ENCODE results near the gene ZMIZ2.

DNA sequence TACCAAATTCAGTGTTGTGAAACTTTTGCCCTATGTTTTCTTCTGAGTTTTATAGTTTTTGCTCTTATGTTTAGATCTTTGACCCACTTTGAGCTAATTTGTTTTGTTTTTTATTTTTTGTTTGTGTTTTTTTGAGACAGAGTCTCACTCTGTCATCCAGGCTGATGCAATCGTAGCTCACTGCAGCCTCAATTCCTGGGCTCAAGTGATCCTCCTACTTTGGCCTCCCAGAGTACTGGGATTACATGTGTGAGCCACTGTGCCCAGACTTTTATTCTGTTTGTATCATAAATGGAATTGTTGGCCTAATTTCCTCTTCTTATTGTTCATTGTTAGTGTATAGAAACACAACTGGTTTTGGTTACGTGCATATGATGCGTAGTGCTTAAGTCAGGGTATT, 43.2 kb upstream of the ZMIZ2 start:
- TF ChIP-seq CTCF (IDR thresholded peaks at IDR 0.05 in 2 of 3, conservative IDR thresholded peaks at IDR 0.05 in 1 of 3; ENCODE audit: borderline replicate concordance in 1 of 3, insufficient read depth in 1 of 3, low read depth in 2 of 3, low read length in 2 of 3) (no peak), EZH2 (IDR thresholded peaks at IDR 0.05) (no peak), POLR2AphosphoS5 (IDR thresholded peaks at IDR 0.05; ENCODE audit: low read depth, low read length) (no peak), YY1 (IDR thresholded peaks at IDR 0.05; ENCODE audit: extremely low read depth, insufficient replicate concordance, low read depth, low read length) (no peak), EZH2phosphoT487 (IDR thresholded peaks at IDR 0.05; ENCODE audit: borderline replicate concordance) (no peak)

Measured in HCT116 (cell line).